ENCODE data around the gene GALNT11. TPM values are rescaled to one million over a fixed set of nuclear protein-coding genes. Genes with fewer than 3 reads are reported as not detected.
"Not testable (repeated sequence)": the region's sequence is repeated elsewhere in the genome, so short reads cannot be mapped to it uniquely, and the experiment has no call there.

GALNT11 gene
- total and polyA plus RNA-seq, 9 donors, result 20.1 to 57.6 (median 34.3) TPM

- no peak for DNase-seq
- peaks cover 5% of the 10 kb centered on the region for H3K4me1 ChIP-seq (ENCODE audit: insufficient read depth)
- no peaks in the 10 kb centered on the region for H3K36me3 ChIP-seq
- no peak overlapping the region for H3K4me3 ChIP-seq
- no peaks in the 10 kb centered on the region for H3K27me3 ChIP-seq
- WGBS, 3 donors, result 89 to 91% (median 91%) methylated on average over 4 of the region's 4 CpGs
- no peak overlapping the region for H3K27ac ChIP-seq
- no peaks in the 10 kb centered on the region for H3K9me3 ChIP-seq
- intact Hi-C loops (cut with DNase I), result no loop called here
- TF ChIP-seq, protein P1, sequence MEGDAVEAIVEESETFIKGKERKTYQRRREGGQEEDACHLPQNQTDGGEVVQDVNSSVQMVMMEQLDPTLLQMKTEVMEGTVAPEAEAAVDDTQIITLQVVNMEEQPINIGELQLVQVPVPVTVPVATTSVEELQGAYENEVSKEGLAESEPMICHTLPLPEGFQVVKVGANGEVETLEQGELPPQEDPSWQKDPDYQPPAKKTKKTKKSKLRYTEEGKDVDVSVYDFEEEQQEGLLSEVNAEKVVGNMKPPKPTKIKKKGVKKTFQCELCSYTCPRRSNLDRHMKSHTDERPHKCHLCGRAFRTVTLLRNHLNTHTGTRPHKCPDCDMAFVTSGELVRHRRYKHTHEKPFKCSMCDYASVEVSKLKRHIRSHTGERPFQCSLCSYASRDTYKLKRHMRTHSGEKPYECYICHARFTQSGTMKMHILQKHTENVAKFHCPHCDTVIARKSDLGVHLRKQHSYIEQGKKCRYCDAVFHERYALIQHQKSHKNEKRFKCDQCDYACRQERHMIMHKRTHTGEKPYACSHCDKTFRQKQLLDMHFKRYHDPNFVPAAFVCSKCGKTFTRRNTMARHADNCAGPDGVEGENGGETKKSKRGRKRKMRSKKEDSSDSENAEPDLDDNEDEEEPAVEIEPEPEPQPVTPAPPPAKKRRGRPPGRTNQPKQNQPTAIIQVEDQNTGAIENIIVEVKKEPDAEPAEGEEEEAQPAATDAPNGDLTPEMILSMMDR (IDR thresholded peaks at IDR 0.05), result no peak
- TF ChIP-seq POLR2A (IDR thresholded peaks at IDR 0.05) (no peak), EP300 (IDR thresholded peaks at IDR 0.05) (no peak)
Observed at GRCh38 chr7:152072421-152072820, 46.9 kb downstream of the GALNT11 start.

- WGBS, 3 donors, result 91 to 95% (median 94%) methylated on average over 2 of the region's 2 CpGs
- Histone ChIP-seq H3K4me3 (no peak overlapping the region), H3K4me1 (ENCODE audit: insufficient read depth) (peaks cover 5% of the 10 kb centered on the region), H3K9me3 (no peaks in the 10 kb centered on the region), H3K27me3 (no peaks in the 10 kb centered on the region), H3K36me3 (no peaks in the 10 kb centered on the region), H3K27ac (no peak overlapping the region)
- intact Hi-C loops (cut with DNase I), result no loop called here
- DNase-seq, result no peak
- TF ChIP-seq POLR2A (IDR thresholded peaks at IDR 0.05) (no peak), EP300 (IDR thresholded peaks at IDR 0.05) (no peak)
- TF ChIP-seq, protein P1 (IDR thresholded peaks at IDR 0.05), result no peak
Observed at GRCh38 chr7:152073352-152073751, 47.9 kb downstream of the GALNT11 start.

GRCh38 chr7:152074673-152075072 lies 49.2 kb downstream of the GALNT11 start:
- DNase-seq, result no peak
- Histone ChIP-seq H3K27ac (no peak overlapping the region), H3K36me3 (no peaks in the 10 kb centered on the region), H3K4me3 (no peak overlapping the region), H3K27me3 (no peaks in the 10 kb centered on the region), H3K4me1 (ENCODE audit: insufficient read depth) (peaks cover 5% of the 10 kb centered on the region), H3K9me3 (no peaks in the 10 kb centered on the region)
- intact Hi-C loops (cut with DNase I), result no loop called here
- TF ChIP-seq, protein P1 (IDR thresholded peaks at IDR 0.05), result no peak
- TF ChIP-seq POLR2A (IDR thresholded peaks at IDR 0.05) (no peak), EP300 (IDR thresholded peaks at IDR 0.05) (no peak)
- 40 to 50% (median 42%) methylated on average over 2 of the region's 2 CpGs for WGBS, 3 donors

GRCh38 chr7:152075379-152075778 lies 49.9 kb downstream of the GALNT11 start:
- H3K4me3 ChIP-seq; H3K36me3 ChIP-seq; H3K4me1 ChIP-seq (ENCODE audit: insufficient read depth); DNase-seq; H3K9me3 ChIP-seq; H3K27ac ChIP-seq; H3K27me3 ChIP-seq; intact Hi-C loops (cut with DNase I): not testable (repeated sequence)
- 93 to 95% (median 95%) methylated on average over 14 of the region's 14 CpGs for WGBS, 3 donors

GRCh38 chr7:152076324-152076821 lies 50.9 kb downstream of the GALNT11 start:
- 87 to 88% (median 88%) methylated on average over 8 of the region's 8 CpGs for WGBS, 3 donors
- no peak overlapping the region for H3K4me3 ChIP-seq
- peaks cover 5% of the 10 kb centered on the region for H3K4me1 ChIP-seq (ENCODE audit: insufficient read depth)
- H3K9me3 ChIP-seq, result no peaks in the 10 kb centered on the region
- TF ChIP-seq POLR2A (IDR thresholded peaks at IDR 0.05), result no peak
- TF ChIP-seq EP300 (IDR thresholded peaks at IDR 0.05), result no peak
- TF ChIP-seq, protein P1 (IDR thresholded peaks at IDR 0.05), result no peak
- intact Hi-C loops (cut with DNase I), result no loop called here
- no peaks in the 10 kb centered on the region for H3K36me3 ChIP-seq
- DNase-seq, result no peak
- H3K27ac ChIP-seq, result no peak overlapping the region
- H3K27me3 ChIP-seq, result no peaks in the 10 kb centered on the region
